K562 (cell line): Measurements from ENCODE around the gene PRKG1. TPM values are rescaled to one million over a fixed set of nuclear protein-coding genes. Genes with fewer than 3 reads are reported as not detected.

Experiments
- ATAC-seq: fragments of 200-7000 bp; cut with Tn5 transposase; 3 replicates; pipeline ENCODE4 v1.9.1; 2020; ENCODE audit warnings: moderate library complexity
- BruUV-seq: library from RNA; stranded (reverse); fragments of 400-500 nt; replicated peaks from 2 replicates; lab custom pipeline; 2021; lab: Mats Ljungman, UMichigan
- CTCF ChIA-PET: fragments of 300-600 bp; formaldehyde crosslinking; extraction: SDS; loops from one replicate; lab custom pipeline; 2021; ENCODE audit warnings: low intra/inter-chr PET ratio; lab: Yijun Ruan, JAX
- POLR2A ChIA-PET: fragments of 300-600, 350-650 bp; sonication (Branson Sonifier 250); formaldehyde crosslinking; extraction: SDS; loops from one replicate; lab custom pipeline; 2021; ENCODE audit warnings: antibody characterized with exemption, inconsistent platforms; lab: Yijun Ruan, JAX
- DNase-seq, 4 experiments: peaks; one replicate each; pipeline versions ENCODE4 v3.0.0 to v3.0.0-alpha.2; 2011 to 2018; ENCODE audit warnings: low spot score in 3 of 4, mixed read lengths in 3 of 4; ENCODE audit errors: extremely low read depth in 1 of 4
- FAIRE-seq: peaks from 2 replicates; lab custom pipeline; 2011; peaks lifted over from hg19 to GRCh38; lab: Jason Lieb, UNC
- H2AFZ ChIP-seq: 2 replicates; pipeline ENCODE4 v1.6.0; 2011; ENCODE audit warnings: low read depth, low read length, control low read depth, inconsistent platforms
- H3K27ac ChIP-seq: fragments of 200-600 bp; 3 replicates; pipeline ENCODE4 v1.8.0; 2011; ENCODE audit warnings: low read depth, mild to moderate bottlenecking, control low read depth, inconsistent platforms, low read length, moderate library complexity, mixed read lengths; ENCODE audit errors: extremely low read depth
- H3K27me3 ChIP-seq, 2 experiments: fragments of 300-600 bp in 1 of 2; 2 replicates in 1 of 2; 3 replicates in 1 of 2; pipeline versions ENCODE4 v1.6.0 to v1.8.0; 2011; ENCODE audit warnings: inconsistent platforms in 2 of 2, low read length in 2 of 2, mild to moderate bottlenecking in 1 of 2, mixed read lengths in 1 of 2, moderate library complexity in 1 of 2; ENCODE audit not compliant: control insufficient read depth in 2 of 2, insufficient read depth in 2 of 2
- H3K36me3 ChIP-seq: fragments of 300-600 bp; 3 replicates; pipeline ENCODE4 v1.8.0; 2011; ENCODE audit warnings: mild to moderate bottlenecking, low read length, inconsistent platforms; ENCODE audit not compliant: control insufficient read depth, insufficient read depth
- H3K4me1 ChIP-seq, 2 experiments: fragments of 200-600 bp in 1 of 2; replicated peaks in 1 of 2; 2 replicates in 1 of 2; 3 replicates in 1 of 2; pipeline versions ENCODE4 v1.5.1 to v1.8.0; 2011; ENCODE audit warnings: inconsistent platforms in 2 of 2, low read length in 2 of 2, mild to moderate bottlenecking in 1 of 2, mixed read lengths in 1 of 2, moderate library complexity in 1 of 2; ENCODE audit not compliant: control insufficient read depth in 2 of 2, insufficient read depth in 2 of 2
- H3K4me2 ChIP-seq: 2 replicates; pipeline ENCODE4 v1.6.1; 2011; ENCODE audit warnings: low read length, control low read depth, inconsistent platforms, mixed read lengths; ENCODE audit not compliant: insufficient read depth
- H3K4me3 ChIP-seq: fragments of 200-600 bp; sonication (generic), shearing (Covaris generic); 2 replicates; pipeline ENCODE4 v1.5.1; 2016; ENCODE audit warnings: control low read depth, inconsistent platforms
- H3K79me2 ChIP-seq: fragments of 200-600 bp; 3 replicates; pipeline ENCODE4 v1.8.0; 2011; ENCODE audit warnings: low read length, inconsistent platforms; ENCODE audit not compliant: control insufficient read depth, insufficient read depth
- H3K9ac ChIP-seq, 2 experiments: 2 replicates each; pipeline versions ENCODE4 v1.6.0 to v1.6.1; 2011; ENCODE audit warnings: low read depth in 2 of 2, low read length in 2 of 2, control low read depth in 1 of 2, inconsistent platforms in 1 of 2, mild to moderate bottlenecking in 1 of 2, mixed read lengths in 1 of 2; ENCODE audit not compliant: insufficient read depth in 1 of 2
- H3K9me1 ChIP-seq: one replicate; pipeline ENCODE4 v1.6.0; 2011; ENCODE audit warnings: inconsistent platforms, mild to moderate bottlenecking, low read length, moderate library complexity; ENCODE audit not compliant: control insufficient read depth, insufficient read depth
- H3K9me3 ChIP-seq: replicated peaks from 2 replicates; pipeline ENCODE4 v1.5.1; 2011; ENCODE audit warnings: low read depth, low read length, inconsistent platforms; ENCODE audit not compliant: control insufficient read depth, insufficient read depth
- H4K20me1 ChIP-seq: replicated peaks from 2 replicates; pipeline ENCODE4 v1.6.1; 2011; ENCODE audit warnings: low read length, inconsistent platforms, mixed read lengths; ENCODE audit not compliant: control insufficient read depth, insufficient read depth
- ADNP ChIP-seq: fragments of 200-800 bp; sonication (Bioruptor generic); IDR thresholded peaks from 2 replicates; pipeline ENCODE4 v1.6.1; 2016; ENCODE audit warnings: missing genetic modification characterization, missing compliant biosample characterization
- MXI1 ChIP-seq: IDR thresholded peaks from 2 replicates; pipeline ENCODE4 v1.6.1; 2011; ENCODE audit warnings: low read depth, mild to moderate bottlenecking, improper control_type of control experiment, low read length
- ZNF696 ChIP-seq: fragments of 250-450 bp; sonication (Bioruptor Pico); conservative IDR thresholded peaks from 2 replicates; pipeline ENCODE4 v1.4.0; 2020; ENCODE audit warnings: mild to moderate bottlenecking, moderate library complexity
- WGBS: fragments of 100-300 bp; shearing (Covaris generic); methylation state at CpG from one replicate; pipeline ENCODE4 v1.1.6; 2016; ENCODE audit warnings: low coverage, mixed read lengths; ENCODE audit not compliant: insufficient coverage; ENCODE audit errors: missing lambda C conversion rate; 5-methylcytosine and 5-hydroxymethylcytosine counted together
- in situ Hi-C: fragments of 300-500 bp; cut with MboI; formaldehyde crosslinking; loops from 4 replicates; pipeline ENCODE4 v1.15.0; 2018; ENCODE audit warnings: inconsistent platforms, mixed read lengths
- intact Hi-C: fragments of 100-400 bp; cut with micrococcal nuclease; formaldehyde crosslinking; loops from 2 replicates; pipeline ENCODE4 v1.14.2; 2022
- polyA plus RNA-seq, 8 experiments: library from polyadenylated mRNA; depleted of rRNA in 4 of 8; stranded (reverse) in 5 of 8; unstranded in 3 of 8; fragments of >200 nt; fragmentation: Nextera tagmentation in 2 of 8; fragmentation: Illumina TruSeq in 1 of 8; extraction: Ambion mirVana in 2 of 8; extraction: Trizol in 1 of 8; gene quantifications; 2 replicates each; pipeline versions ENCODE4 v1.2.1 to v1.2.3, GENCODE V29; 2011 to 2014; ENCODE audit warnings: inconsistent platforms in 1 of 8, missing spikeins in 1 of 8
- total RNA-seq, 7 experiments: library from RNA; depleted of rRNA in 6 of 7; stranded (reverse); fragments of >200 nt in 6 of 7; fragmentation: Illumina TruSeq in 2 of 7; extraction: Trizol in 2 of 7; gene quantifications; 2 replicates each; pipeline versions ENCODE4 v1.2.1 to v1.2.3, GENCODE V29; 2011 to 2021; ENCODE audit warnings: low replicate concordance in 1 of 7
- TF ChIP-seq, protein P1 (sequence below), 3 experiments: fragments of 200-800 bp in 1 of 3; fragments of 250-450 bp in 1 of 3; fragments of 450-650 bp in 1 of 3; sonication (Bioruptor Pico) in 1 of 3; sonication (Bioruptor generic) in 1 of 3; formaldehyde crosslinking in 1 of 3; IDR thresholded peaks; 2 replicates each; pipeline versions ENCODE4 v1.6.1 to v1.8.0; 2016 to 2022; ENCODE audit warnings: mild to moderate bottlenecking in 2 of 3, missing genetic modification characterization in 2 of 3, missing compliant biosample characterization in 1 of 3, moderate library complexity in 1 of 3
- TF ChIP-seq, protein P2 (sequence below), 2 experiments: fragments of 450-650 bp; IDR thresholded peaks; 2 replicates each; pipeline ENCODE4 v1.6.1; 2018; ENCODE audit warnings: mild to moderate bottlenecking in 2 of 2, low read depth in 1 of 2; ENCODE audit not compliant: partially characterized antibody in 2 of 2

The PRKG1 gene
- total and polyA plus RNA-seq, 9 of the 15 experiments (the other 6 are each of a cell fraction or from before 2014, with no cell fraction given), result 0.22 TPM; not detected in 8

DNA sequence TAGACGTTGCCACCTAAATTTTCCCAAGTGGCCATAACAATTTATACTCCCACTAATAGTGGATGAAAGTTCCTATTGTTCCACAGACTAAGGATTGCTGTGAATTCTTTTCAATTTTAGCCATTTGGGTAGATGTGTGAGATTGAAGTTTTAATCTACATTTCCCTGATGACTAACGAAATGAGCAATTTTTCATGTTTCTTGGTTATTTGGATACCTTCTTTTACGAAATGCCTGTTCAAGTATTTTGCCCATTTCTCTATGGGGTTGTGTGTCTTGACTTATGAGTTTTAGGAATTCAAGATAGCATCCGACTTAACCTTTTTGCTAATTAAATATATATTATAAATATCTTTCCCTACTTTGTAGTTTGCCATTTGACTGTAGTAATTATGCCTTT lies 16.4 kb upstream of the PRKG1 start:
- in situ Hi-C loops (no loop called here), intact Hi-C loops (no loop called here)
- Histone ChIP-seq H3K79me2 (no peaks in the 10 kb centered on the region), H3K4me3 (no peak overlapping the region), H3K27me3 (no peaks in the 10 kb centered on the region), H2AFZ (no peak overlapping the region), H3K9ac (no peak overlapping the region), H3K4me1 (no peaks in the 10 kb centered on the region), H4K20me1 (no peaks in the 10 kb centered on the region), H3K9me3 (no peaks in the 10 kb centered on the region), H3K36me3 (no peaks in the 10 kb centered on the region), H3K9me1 (no peaks in the 10 kb centered on the region), H3K27ac (no peak overlapping the region), H3K4me2 (no peak overlapping the region)
- 0% methylated on average over 4 of the region's 4 CpGs for WGBS
- DNase-seq (no peak), ATAC-seq (no peak), FAIRE-seq (no peak)
- CTCF ChIA-PET, result no interaction called here
- POLR2A ChIA-PET, result no interaction called here
- BruUV-seq, result no TSS peak
- TF ChIP-seq ADNP (no peak), ZNF696 (CRISPR knock-in tag) (no peak), MXI1 (no peak)
- TF ChIP-seq, protein P1, sequence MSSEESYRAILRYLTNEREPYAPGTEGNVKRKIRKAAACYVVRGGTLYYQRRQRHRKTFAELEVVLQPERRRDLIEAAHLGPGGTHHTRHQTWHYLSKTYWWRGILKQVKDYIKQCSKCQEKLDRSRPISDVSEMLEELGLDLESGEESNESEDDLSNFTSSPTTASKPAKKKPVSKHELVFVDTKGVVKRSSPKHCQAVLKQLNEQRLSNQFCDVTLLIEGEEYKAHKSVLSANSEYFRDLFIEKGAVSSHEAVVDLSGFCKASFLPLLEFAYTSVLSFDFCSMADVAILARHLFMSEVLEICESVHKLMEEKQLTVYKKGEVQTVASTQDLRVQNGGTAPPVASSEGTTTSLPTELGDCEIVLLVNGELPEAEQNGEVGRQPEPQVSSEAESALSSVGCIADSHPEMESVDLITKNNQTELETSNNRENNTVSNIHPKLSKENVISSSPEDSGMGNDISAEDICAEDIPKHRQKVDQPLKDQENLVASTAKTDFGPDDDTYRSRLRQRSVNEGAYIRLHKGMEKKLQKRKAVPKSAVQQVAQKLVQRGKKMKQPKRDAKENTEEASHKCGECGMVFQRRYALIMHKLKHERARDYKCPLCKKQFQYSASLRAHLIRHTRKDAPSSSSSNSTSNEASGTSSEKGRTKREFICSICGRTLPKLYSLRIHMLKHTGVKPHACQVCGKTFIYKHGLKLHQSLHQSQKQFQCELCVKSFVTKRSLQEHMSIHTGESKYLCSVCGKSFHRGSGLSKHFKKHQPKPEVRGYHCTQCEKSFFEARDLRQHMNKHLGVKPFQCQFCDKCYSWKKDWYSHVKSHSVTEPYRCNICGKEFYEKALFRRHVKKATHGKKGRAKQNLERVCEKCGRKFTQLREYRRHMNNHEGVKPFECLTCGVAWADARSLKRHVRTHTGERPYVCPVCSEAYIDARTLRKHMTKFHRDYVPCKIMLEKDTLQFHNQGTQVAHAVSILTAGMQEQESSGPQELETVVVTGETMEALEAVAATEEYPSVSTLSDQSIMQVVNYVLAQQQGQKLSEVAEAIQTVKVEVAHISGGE (CRISPR knock-in tag; IDR thresholded peaks at IDR 0.05), result no peak
- TF ChIP-seq, protein P2, sequence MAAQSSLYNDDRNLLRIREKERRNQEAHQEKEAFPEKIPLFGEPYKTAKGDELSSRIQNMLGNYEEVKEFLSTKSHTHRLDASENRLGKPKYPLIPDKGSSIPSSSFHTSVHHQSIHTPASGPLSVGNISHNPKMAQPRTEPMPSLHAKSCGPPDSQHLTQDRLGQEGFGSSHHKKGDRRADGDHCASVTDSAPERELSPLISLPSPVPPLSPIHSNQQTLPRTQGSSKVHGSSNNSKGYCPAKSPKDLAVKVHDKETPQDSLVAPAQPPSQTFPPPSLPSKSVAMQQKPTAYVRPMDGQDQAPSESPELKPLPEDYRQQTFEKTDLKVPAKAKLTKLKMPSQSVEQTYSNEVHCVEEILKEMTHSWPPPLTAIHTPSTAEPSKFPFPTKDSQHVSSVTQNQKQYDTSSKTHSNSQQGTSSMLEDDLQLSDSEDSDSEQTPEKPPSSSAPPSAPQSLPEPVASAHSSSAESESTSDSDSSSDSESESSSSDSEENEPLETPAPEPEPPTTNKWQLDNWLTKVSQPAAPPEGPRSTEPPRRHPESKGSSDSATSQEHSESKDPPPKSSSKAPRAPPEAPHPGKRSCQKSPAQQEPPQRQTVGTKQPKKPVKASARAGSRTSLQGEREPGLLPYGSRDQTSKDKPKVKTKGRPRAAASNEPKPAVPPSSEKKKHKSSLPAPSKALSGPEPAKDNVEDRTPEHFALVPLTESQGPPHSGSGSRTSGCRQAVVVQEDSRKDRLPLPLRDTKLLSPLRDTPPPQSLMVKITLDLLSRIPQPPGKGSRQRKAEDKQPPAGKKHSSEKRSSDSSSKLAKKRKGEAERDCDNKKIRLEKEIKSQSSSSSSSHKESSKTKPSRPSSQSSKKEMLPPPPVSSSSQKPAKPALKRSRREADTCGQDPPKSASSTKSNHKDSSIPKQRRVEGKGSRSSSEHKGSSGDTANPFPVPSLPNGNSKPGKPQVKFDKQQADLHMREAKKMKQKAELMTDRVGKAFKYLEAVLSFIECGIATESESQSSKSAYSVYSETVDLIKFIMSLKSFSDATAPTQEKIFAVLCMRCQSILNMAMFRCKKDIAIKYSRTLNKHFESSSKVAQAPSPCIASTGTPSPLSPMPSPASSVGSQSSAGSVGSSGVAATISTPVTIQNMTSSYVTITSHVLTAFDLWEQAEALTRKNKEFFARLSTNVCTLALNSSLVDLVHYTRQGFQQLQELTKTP (IDR thresholded peaks at IDR 0.05; ENCODE audit: low read depth in 1 of 2, partially characterized antibody in 2 of 2), result peak in 1 of 2 experiments; percentile 51
